GM12801 (cell line): Measurements from ENCODE around the gene PKD2.

Experiments
- TF ChIP-seq, protein P1 (sequence below): IDR thresholded peaks from one replicate; pipeline ENCODE4 v1.5.1; 2011; ENCODE audit warnings: control low read depth; ENCODE audit not compliant: insufficient read length; ENCODE audit errors: extremely low read depth

PKD2 gene

GRCh38 chr4:88030565-88031310 is 23.3 kb downstream of the PKD2 start:
- TF ChIP-seq, protein P1, sequence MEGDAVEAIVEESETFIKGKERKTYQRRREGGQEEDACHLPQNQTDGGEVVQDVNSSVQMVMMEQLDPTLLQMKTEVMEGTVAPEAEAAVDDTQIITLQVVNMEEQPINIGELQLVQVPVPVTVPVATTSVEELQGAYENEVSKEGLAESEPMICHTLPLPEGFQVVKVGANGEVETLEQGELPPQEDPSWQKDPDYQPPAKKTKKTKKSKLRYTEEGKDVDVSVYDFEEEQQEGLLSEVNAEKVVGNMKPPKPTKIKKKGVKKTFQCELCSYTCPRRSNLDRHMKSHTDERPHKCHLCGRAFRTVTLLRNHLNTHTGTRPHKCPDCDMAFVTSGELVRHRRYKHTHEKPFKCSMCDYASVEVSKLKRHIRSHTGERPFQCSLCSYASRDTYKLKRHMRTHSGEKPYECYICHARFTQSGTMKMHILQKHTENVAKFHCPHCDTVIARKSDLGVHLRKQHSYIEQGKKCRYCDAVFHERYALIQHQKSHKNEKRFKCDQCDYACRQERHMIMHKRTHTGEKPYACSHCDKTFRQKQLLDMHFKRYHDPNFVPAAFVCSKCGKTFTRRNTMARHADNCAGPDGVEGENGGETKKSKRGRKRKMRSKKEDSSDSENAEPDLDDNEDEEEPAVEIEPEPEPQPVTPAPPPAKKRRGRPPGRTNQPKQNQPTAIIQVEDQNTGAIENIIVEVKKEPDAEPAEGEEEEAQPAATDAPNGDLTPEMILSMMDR, result no peak

DNA sequence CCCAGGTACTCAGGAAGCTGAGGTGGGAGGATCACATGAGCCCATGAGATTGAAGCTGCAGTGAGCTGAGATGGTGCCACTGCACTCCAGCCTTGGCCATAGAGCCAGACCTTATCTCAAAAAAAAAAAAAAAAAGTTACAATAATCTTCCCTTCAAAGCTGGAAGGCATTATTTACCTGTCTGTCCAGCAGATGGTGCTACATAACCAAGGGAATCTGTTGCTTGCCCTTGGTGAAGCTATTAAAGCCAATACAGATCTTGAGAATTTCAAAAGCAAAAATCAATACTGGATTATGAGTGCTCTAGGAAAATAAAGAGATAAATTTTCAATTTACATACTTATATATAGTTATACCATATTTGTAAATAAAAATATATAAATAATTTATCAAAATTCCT is 25.9 kb downstream of the PKD2 start:
- TF ChIP-seq, protein P1, result no peak

DNA sequence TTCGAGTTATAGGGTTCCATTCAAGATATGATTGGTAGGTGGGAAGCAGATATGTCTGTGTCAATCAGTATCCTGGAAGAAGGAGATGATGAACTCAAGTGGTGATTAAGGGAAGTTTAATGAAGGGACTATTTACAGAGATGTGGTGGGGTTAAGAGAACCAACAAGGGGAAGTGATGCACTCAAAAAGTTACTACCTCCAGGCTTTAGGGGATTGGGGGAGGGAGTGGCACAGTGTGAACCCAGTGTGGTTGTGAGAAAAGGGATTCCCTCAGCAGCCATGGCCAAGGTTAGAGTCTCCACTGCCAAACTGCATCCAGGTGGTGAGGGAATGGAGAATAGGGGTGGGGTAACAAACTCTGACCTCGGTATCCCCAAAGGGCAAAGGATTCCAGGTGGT is 27.9 kb downstream of the PKD2 start:
- TF ChIP-seq, protein P1, result no peak

DNA sequence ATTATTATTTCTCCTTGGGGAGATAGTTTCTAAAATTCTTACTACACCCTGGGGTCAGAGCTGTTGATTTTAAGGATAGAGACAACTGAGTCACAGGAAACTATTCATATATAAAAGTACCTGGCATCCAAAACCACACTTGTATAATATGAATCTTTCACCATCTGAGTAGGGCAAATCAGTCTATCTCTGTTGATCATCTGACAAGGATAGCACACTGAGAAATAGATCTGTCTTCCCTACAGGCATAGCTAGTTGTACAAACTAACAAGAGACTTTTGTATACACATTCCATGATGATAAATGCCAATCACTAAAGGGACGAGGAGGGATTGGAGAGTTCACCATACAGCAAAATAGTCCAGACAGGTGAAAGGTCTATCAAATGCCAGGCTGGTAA is 30.0 kb downstream of the PKD2 start:
- TF ChIP-seq, protein P1, result no peak

- TF ChIP-seq, protein P1, result no peak
These were observed 30.5 kb downstream of the PKD2 start for GRCh38 chr4:88037936-88038335.

GRCh38 chr4:88040707-88041106 is 33.3 kb downstream of the PKD2 start:
- TF ChIP-seq, protein P1, result no peak

DNA sequence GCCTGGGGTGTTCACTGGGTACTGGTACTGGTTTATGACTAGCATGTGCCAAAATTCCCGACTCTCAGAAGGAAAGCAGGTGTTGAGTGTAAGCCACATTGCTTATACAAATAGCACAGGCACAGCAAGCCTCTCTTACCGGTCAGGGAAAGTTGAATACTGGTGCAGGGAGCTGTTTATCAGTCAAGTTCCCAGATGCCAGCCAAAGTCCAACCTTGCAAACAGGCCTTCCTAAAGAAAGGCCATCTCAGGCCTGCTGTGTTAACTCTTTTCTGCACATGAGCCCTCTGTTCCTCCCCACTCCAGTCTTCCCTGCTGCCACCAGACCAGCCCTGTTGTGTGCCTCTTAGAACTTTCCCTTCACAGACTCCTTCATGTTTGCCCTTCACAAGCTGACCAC is 34.2 kb downstream of the PKD2 start:
- TF ChIP-seq, protein P1, result no peak

- TF ChIP-seq, protein P1, result no peak
These were observed 35.6 kb downstream of the PKD2 start for GRCh38 chr4:88043001-88043400.
